ENCODE measurements around the gene NT5DC2.

The NT5DC2 gene

DNA sequence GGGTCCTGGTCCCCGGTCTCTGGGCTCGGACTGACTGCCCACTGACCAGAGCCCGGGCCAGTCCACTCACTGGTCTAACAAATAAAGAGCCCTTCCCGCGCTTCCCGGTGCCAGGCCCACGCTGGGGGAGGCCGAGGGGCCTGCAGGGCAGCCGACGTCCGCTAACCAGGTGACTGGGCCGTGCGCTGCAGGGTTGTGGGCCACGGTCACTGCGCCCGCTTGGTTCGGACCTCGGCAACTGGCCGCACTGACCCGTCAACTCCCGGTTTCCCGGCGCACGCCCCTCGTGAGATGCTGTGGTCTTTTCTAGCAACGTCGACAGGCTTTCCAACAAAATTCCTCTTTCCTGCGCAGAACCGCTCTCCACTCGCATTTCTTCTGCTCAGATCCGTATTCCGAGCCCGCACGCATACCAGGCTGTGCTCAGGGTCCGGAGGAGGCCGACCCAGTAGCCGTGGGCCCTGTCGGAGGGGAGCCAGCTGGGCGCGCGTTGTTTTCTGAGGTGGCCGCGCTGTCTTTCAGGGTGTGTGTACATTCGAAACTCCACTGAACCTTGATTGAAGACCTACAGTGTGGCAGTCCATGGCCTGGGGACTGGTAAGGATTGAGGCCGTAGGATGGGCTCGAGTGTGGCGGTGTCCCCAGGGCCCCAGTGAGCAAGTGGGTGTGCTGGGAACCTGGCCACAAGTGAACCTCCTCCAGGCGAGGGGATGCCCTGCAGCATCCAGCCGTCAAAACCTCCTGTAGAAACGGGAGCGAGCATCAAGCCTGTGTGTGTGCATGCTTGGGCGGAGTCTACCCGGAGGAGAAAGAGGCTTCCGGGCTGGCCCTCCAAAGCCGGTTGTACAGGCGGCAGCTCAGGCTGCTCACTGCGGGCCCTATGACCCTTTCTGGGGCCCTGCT, 875 bp upstream of the NT5DC2 start:
- TF ChIP-seq EZH2phosphoT487 (IDR thresholded peaks at IDR 0.05; ENCODE audit: low read depth): no peak
- TF ChIP-seq, protein P1, sequence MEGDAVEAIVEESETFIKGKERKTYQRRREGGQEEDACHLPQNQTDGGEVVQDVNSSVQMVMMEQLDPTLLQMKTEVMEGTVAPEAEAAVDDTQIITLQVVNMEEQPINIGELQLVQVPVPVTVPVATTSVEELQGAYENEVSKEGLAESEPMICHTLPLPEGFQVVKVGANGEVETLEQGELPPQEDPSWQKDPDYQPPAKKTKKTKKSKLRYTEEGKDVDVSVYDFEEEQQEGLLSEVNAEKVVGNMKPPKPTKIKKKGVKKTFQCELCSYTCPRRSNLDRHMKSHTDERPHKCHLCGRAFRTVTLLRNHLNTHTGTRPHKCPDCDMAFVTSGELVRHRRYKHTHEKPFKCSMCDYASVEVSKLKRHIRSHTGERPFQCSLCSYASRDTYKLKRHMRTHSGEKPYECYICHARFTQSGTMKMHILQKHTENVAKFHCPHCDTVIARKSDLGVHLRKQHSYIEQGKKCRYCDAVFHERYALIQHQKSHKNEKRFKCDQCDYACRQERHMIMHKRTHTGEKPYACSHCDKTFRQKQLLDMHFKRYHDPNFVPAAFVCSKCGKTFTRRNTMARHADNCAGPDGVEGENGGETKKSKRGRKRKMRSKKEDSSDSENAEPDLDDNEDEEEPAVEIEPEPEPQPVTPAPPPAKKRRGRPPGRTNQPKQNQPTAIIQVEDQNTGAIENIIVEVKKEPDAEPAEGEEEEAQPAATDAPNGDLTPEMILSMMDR (IDR thresholded peaks at IDR 0.05; ENCODE audit: low read depth, low read length): no peak
- Histone ChIP-seq H3K36me3 (replicated peaks; ENCODE audit: low read depth, low read length) (no peaks in the 10 kb centered on the region), H3K79me2 (ENCODE audit: low read length) (peaks cover 64% of the 10 kb centered on the region), H3K9me3 (ENCODE audit: insufficient read depth, low read length) (no peaks in the 10 kb centered on the region), H3K27me3 (ENCODE audit: low read depth, low read length) (no peaks in the 10 kb centered on the region), H4K20me1 (ENCODE audit: insufficient read depth, low read length) (peaks cover 31% of the 10 kb centered on the region), H3K27ac (ENCODE audit: low read length) (peak overlapping the region; percentile 28; the same call in 1 of the 2 replicates), H3K4me2 (ENCODE audit: low read length) (peak overlapping the region; percentile 79), H2AFZ (ENCODE audit: low read depth, low read length) (peak overlapping the region; percentile 82), H3K4me1 (ENCODE audit: low read length) (peaks cover 30% of the 10 kb centered on the region), H3K4me3 (ENCODE audit: low read length) (peak overlapping the region; percentile 90), H3K9ac (ENCODE audit: low read length) (peak overlapping the region; percentile 83)

DNA sequence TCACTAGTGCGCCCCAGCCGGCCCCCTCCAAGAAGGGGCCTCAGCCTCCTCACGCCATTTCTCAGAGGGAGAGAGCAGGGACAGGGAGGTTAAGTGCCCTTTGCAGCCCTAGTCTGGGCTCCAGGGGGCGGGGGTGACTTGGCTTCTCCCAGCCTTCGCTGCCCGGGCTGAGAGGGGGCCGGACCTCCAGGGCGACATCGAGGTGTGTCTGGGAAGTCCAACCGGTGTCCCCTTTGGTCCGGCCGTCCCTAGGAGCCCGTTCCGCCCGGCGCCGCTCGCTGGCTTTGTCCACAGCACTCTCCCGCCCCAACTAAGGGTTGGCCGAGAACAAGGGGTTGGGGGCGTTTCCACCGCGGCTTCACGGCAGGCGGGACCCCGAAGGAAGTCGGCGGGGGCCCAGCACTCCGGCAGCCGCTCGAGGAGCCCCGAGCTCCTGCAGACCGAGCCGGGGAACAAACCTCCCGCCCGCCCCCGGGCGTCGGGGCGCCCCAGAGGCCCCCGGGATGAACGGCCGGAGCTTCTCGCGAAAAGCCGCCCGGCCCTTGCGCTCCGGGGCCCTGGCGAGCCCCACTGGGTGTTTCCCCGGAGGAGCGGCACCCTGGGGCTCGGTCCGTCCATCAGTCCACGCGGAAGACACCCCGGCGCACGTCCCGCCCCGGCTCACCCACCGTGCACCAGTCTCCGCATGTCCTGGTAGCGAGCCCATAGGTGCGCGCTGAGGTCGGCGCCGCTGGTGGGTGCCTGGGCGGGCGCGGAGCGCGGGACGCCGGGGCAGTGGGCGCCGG, 627 bp downstream of the NT5DC2 start:
- H3K36me3 ChIP-seq (replicated peaks; ENCODE audit: low read depth, low read length): peaks cover 9% of the 10 kb centered on the region
- H3K27me3 ChIP-seq (ENCODE audit: low read depth, low read length): no peaks in the 10 kb centered on the region
- H2AFZ ChIP-seq (ENCODE audit: low read depth, low read length): 0 out of 2 replicates have a peak overlapping the region, but pooled peaks have one; percentile 8
- H3K79me2 ChIP-seq (ENCODE audit: low read length): peaks cover 50% of the 10 kb centered on the region
- peaks cover 31% of the 10 kb centered on the region for H4K20me1 ChIP-seq (ENCODE audit: insufficient read depth, low read length)
- H3K9ac ChIP-seq (ENCODE audit: low read length): peak overlapping the region; percentile 86
- peak overlapping the region; percentile 90 for H3K4me3 ChIP-seq (ENCODE audit: low read length)
- TF ChIP-seq, protein P1 (IDR thresholded peaks at IDR 0.05; ENCODE audit: low read depth, low read length): no peak
- TF ChIP-seq EZH2phosphoT487 (IDR thresholded peaks at IDR 0.05; ENCODE audit: low read depth): no peak
- peaks cover 28% of the 10 kb centered on the region for H3K4me1 ChIP-seq (ENCODE audit: low read length)
- H3K9me3 ChIP-seq (ENCODE audit: insufficient read depth, low read length): no peaks in the 10 kb centered on the region
- H3K27ac ChIP-seq (ENCODE audit: low read length): peak overlapping the region; percentile 25; the same call in 1 of the 2 replicates
- peak overlapping the region; percentile 83 for H3K4me2 ChIP-seq (ENCODE audit: low read length)

DNA sequence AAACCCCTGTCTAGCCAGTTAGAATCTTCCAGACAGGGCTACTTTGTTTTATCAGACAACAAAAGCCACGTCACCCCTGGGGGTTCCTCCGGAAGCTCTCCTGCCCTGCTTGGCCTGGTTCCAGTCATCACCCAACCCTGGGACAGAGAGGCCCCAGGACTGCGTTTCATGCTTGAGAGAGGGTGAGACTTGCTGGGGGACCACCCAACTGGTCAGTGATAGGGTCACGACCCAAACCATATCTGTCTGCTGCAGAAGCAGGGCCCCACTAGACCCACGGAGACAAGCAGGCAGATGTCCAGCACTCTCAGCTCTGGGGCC, 1.2 kb downstream of the NT5DC2 start:
- H3K4me3 ChIP-seq (ENCODE audit: low read length): peak overlapping the region; percentile 90
- peaks cover 23% of the 10 kb centered on the region for H3K4me1 ChIP-seq (ENCODE audit: low read length)
- no peak overlapping the region for H2AFZ ChIP-seq (ENCODE audit: low read depth, low read length)
- peak overlapping the region; percentile 83 for H3K4me2 ChIP-seq (ENCODE audit: low read length)
- peaks cover 14% of the 10 kb centered on the region for H3K36me3 ChIP-seq (replicated peaks; ENCODE audit: low read depth, low read length)
- TF ChIP-seq, protein P1 (IDR thresholded peaks at IDR 0.05; ENCODE audit: low read depth, low read length): no peak
- H3K9me3 ChIP-seq (ENCODE audit: insufficient read depth, low read length): no peaks in the 10 kb centered on the region
- peaks cover 44% of the 10 kb centered on the region for H3K79me2 ChIP-seq (ENCODE audit: low read length)
- H3K9ac ChIP-seq (ENCODE audit: low read length): peak overlapping the region; percentile 86
- peaks cover 26% of the 10 kb centered on the region for H4K20me1 ChIP-seq (ENCODE audit: insufficient read depth, low read length)
- H3K27me3 ChIP-seq (ENCODE audit: low read depth, low read length): no peaks in the 10 kb centered on the region
- no peak overlapping the region for H3K27ac ChIP-seq (ENCODE audit: low read length)

Measured in OCI-LY3 (cell line).